ENCODE data around the gene SLC1A2.

SLC1A2 gene

DNA sequence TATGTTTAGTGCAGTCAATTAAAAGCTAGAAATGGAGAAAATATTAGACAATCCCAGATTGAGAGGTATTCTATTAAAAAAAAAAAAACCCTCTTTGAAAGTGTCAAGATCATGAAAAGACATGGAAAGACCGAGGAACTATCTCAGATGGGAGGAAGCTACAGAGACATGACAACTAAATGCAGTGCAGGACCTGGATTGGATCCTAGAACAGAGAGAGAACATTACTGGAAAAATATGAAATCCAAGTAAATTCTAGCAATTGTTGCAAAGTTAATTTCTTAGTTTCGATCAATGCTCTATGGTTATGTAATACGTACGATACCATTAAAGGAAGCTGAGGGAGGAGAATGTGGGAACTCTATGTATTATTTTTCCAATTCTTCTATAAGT lies 43.2 kb downstream of the SLC1A2 start:
- no peak for DNase-seq (ENCODE audit: low spot score)

DNA sequence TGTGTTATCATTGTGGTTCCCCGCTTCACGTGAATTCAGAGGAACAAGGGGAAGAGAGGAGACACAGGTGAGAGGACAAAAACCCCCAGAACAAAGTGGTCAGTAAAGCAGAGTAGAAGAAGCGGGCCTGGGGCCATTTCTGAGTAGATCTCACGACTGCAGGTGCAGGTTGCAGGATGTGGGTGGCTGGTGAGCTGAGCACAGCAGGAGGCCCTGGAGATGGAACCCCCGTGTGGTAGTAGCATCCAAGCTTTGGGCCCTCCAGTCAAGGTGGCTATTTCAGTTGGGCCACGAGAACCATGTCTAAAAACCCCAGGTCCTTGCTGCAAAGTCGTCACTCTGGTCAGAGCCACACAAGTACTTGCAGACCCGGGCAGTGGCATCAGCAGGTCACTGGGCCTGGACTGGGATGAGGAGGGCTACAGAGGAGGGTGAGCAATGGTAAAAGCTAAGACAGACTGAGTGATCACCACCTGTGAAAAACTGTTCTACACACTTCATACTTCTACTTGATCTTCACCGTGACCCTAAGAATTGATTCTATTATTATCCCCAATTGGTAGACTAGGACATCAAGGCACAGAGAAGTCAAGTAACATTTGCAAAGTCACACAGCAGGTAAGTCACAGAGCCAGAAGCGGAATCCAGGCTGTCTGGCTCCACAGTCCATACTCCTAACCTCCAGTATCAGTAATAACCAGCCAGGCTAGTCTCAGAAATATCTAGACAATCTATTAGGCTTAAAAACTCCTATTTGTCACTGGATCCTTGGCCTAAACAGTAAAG lies 43.8 kb downstream of the SLC1A2 start:
- DNase-seq (ENCODE audit: low spot score): no peak

GRCh38 chr11:35373284-35373933 lies 45.9 kb downstream of the SLC1A2 start:
- DNase-seq (ENCODE audit: low spot score): no peak

GRCh38 chr11:35372565-35373283 lies 46.6 kb downstream of the SLC1A2 start:
- DNase-seq (ENCODE audit: low spot score): no peak

DNA sequence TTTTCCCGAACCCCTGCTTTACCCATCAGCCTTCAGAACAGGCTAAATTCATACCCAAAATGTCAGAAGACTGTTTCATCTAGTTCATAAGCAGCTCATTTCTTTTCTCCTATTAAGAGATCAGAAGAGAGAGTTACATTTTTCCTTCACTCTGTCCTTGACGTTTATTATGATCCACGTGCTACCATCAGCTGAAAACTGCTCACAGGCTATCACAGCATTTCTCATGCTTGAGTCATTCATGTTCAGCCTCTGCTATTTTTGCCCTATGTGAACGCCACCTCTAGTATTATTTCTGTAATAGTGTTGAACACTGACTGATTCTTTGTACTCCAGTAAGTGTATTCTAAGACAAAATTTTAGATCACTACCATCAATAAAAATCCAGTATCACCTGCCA lies 51.9 kb downstream of the SLC1A2 start:
- no peak for DNase-seq (ENCODE audit: low spot score)

- DNase-seq (ENCODE audit: low spot score): no peak
These were observed 52.6 kb downstream of the SLC1A2 start for GRCh38 chr11:35366798-35367197.

DNA sequence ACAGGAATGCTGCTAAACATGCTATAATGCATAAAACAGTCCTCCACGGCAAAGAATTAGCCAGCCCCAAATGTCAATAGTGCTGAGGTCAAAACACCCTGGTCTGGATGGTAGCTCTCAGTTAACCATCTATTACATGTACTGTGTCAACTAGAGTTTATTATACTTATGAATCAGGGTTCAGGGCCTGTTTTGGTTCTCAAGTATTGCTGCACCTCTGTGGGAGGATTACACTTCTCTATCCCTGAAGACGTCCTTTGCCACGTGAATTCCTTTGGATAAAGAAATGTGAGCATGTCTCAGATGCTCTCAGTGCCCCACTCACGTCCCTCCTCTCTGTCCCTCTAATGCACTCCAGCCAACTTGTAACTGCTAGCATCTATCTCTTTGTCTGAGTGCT lies 53.4 kb downstream of the SLC1A2 start:
- DNase-seq (ENCODE audit: low spot score): no peak

DNA sequence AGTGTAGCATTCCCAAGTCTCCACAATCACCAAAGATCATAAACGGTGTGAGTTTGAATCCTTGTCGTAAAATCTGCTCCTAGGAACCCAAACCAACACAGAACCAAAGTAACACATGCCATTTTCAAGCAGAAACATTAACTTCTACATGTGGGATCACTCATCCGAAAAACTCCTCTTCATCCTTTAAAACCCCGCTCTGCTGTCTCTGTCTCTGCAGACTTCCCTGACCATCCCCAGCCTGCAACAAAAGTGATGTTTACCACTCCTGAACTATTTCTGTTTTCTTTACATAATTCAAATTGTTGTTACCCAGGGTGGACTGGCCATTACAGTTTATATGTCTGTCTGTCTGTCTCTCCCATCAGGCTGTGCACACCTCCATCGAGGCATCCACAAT lies 54.0 kb downstream of the SLC1A2 start:
- no peak for DNase-seq (ENCODE audit: low spot score)

- no peak for DNase-seq (ENCODE audit: low spot score)
These were observed 55.2 kb downstream of the SLC1A2 start for GRCh38 chr11:35363854-35364780.

- DNase-seq (ENCODE audit: low spot score): no peak
These were observed 56.0 kb downstream of the SLC1A2 start for GRCh38 chr11:35363246-35363801.

- DNase-seq (ENCODE audit: low spot score): no peak
These were observed 56.8 kb downstream of the SLC1A2 start for GRCh38 chr11:35362521-35362980.

DNA sequence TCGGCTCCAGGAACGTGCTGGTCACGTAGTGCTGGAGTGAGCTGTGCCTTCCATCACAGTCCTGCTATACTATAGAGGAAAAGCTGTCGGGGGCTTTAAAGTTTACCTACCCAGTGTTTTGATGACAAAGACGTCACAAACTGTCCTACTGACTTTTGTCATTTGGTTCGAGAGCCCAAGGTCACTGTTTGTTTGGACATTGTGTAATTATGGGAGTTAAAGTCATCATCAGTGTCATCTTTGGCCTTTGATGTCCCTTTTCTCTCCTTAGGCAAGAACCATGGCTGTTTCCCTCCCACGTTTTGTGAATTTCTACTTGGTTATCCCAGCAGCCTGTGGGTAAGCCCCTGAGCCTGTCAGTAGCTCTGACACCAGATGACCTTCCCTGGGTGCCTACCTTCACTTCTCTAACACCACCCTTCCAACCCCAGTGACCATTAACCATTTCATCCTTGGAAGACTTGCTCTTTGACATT lies 59.3 kb downstream of the SLC1A2 start:
- no peak for DNase-seq (ENCODE audit: low spot score)

DNA sequence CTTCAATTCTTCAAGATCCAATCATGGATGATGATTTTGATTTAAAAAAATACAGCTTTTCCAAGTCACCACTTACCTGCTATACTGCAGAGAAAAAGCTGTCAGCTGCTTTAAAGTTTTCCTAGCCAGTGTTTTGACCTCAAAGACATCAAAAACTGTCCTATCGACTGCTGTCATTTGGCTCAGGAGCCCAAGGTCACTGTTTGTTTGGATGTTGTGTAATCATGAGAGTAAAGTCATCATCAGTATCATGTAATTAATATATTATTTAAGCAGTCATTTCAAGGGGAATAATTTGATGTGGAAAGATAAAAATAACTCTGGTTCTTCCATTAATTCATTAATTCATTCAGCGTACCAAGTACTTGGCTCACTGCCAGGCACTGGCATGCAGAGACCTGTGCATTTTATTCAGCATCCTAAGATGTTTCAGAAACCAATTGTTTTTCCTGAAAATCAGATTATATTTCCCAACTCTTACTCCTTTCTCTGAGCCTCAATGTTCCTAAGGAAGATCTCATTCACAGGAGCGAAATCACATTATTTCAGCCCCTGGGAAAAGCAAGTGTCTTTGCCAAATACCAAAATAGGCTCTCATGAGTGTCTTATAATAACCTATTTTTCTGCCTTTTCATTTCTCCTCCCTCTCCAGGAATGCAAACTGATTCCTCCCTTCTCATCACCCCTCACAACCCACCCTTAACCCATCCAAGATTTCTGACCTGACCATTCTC lies 59.9 kb downstream of the SLC1A2 start:
- no peak for DNase-seq (ENCODE audit: low spot score)

DNA sequence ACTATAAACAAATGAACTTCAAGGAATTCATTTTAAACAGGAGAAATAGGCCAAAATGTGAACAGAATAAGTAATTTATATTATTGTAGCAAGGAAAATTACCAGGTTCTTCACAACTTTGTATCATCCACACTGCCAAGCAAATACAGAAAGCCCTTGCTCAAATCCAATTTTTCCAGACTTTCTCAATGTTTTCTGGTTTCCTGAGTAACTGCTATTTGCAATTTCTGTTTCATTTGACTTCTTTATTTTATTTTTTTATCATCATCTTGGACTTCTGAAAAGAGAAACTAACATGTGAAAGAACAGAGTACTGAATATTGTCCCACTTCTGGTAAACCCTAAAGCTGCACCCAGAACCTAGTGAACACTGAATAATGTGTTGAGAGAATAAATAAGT lies 61.0 kb downstream of the SLC1A2 start:
- DNase-seq (ENCODE audit: low spot score): no peak

DNA sequence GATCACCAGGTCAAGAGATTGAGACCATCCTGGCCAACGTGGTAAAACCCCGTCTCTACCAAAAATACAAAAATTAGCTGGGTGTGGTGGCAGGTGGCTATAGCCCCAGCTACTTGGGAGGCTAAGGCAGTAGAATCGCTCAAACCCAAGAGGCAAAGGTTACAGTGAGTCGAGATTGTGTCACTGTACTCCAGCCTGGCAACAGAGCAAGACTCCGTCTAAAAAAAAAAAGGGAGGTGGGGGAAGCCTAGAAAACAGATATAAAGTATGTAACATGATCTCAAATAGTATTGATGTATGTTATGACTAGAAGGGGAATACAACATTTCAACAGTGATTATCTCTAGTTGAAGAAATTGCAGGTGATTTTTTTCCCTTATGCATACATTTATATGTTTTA lies 61.4 kb downstream of the SLC1A2 start:
- DNase-seq (ENCODE audit: low spot score): no peak

DNA sequence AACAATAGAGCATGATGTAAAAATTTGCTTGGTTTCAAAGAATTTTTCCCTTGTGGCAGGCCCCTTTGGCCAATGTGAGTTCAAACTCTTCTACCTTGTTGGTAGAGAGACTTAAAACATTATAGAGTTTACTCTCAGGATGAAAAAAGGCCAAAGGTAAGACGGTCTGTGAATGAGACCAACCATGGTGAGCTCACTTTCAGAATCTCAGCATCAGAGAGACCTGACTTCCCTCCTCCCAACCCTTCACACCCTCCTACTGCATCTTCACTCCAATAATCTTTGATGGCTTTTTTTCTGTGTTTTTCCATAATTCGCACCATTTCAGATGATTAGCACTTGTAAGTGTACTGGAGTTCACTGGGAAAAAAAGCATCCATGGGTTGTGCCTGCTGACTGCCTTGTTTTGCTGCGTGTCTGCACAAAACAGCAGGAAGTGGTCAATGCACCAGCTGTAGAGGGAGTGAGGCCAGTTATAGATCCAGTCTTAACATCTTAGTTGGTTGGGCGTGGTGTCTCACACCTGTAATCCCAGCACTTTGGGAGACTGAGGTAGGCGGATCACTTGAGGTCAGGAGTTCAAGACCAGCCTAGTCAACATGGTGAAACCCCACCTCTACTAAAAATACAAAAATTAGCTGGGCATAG lies 64.1 kb downstream of the SLC1A2 start:
- no peak for DNase-seq (ENCODE audit: low spot score)

GRCh38 chr11:35354644-35355043 lies 64.7 kb downstream of the SLC1A2 start:
- no peak for DNase-seq (ENCODE audit: low spot score)

GRCh38 chr11:35352077-35352888 lies 67.1 kb downstream of the SLC1A2 start:
- DNase-seq (ENCODE audit: low spot score): no peak

GRCh38 chr11:35349897-35350296 lies 69.5 kb downstream of the SLC1A2 start:
- DNase-seq (ENCODE audit: low spot score): no peak

Measured in CD4-positive, alpha-beta T cell treated with Interleukin-15 for 4 hours (primary cell).